Mammary epithelial cell (primary cell): Measurements from ENCODE around the gene NPHP4.

Source experiments
- EZH2 ChIP-seq: IDR thresholded peaks from 2 replicates; pipeline ENCODE4 v1.6.1; 2012; ENCODE audit warnings: low read length, inconsistent platforms, borderline replicate concordance
- TF ChIP-seq, protein P1 (sequence below), 2 donors: IDR thresholded peaks in 1 of 2; conservative IDR thresholded peaks in 1 of 2; 2 replicates each; pipeline ENCODE4 v1.5.1; 2011 to 2012; ENCODE audit warnings: inconsistent platforms in 2 of 2, low read length in 2 of 2, mild to moderate bottlenecking in 2 of 2, control low read depth in 1 of 2, low read depth in 1 of 2; ENCODE audit not compliant: insufficient read depth in 1 of 2; ENCODE audit errors: extremely low read depth in 1 of 2

DNA sequence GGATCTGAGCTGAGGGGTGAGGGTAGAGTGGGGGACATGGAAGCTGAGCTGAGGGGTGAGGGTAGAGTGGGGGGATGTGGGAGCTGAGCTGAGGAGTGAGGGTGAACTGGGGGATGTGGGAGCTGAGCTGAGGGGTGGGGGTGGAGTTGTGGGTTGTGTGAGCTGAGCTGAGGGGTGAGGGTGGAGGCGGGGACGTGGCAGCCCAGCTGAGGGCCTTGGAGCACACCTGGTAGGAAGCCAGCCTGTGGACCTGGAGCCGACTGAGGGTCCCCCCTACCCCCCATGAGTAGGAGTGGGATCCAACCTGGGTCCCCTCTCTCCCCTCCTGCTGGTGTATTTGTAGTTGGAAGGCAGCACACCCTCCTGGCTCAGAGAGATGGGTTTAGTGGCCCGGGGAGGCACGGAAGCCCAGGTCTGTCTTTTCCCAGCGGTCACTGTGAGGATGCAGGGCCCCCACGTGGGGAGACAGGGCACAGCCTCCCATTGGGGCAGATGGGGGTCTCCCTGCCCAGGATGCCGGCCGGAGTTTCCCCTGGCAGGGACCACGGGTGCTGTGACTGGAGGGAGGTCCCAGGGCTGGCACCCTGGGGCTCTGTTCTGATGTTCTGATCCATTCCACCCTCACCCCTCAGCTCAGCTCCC is 13.2 kb upstream of the NPHP4 start:
- TF ChIP-seq, protein P1, sequence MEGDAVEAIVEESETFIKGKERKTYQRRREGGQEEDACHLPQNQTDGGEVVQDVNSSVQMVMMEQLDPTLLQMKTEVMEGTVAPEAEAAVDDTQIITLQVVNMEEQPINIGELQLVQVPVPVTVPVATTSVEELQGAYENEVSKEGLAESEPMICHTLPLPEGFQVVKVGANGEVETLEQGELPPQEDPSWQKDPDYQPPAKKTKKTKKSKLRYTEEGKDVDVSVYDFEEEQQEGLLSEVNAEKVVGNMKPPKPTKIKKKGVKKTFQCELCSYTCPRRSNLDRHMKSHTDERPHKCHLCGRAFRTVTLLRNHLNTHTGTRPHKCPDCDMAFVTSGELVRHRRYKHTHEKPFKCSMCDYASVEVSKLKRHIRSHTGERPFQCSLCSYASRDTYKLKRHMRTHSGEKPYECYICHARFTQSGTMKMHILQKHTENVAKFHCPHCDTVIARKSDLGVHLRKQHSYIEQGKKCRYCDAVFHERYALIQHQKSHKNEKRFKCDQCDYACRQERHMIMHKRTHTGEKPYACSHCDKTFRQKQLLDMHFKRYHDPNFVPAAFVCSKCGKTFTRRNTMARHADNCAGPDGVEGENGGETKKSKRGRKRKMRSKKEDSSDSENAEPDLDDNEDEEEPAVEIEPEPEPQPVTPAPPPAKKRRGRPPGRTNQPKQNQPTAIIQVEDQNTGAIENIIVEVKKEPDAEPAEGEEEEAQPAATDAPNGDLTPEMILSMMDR (conservative IDR thresholded peaks at IDR 0.05 in 1 of 2, IDR thresholded peaks at IDR 0.05 in 1 of 2; ENCODE audit: extremely low read depth in 1 of 2, insufficient read depth in 1 of 2, low read depth in 1 of 2, low read length in 2 of 2), result no peak
- no peak for TF ChIP-seq EZH2
